HG03457 (cell line): ENCODE measurements around the gene MAP3K14.

Source experiments
- ATAC-seq: cut with Tn5 transposase; IDR thresholded peaks from one replicate; pipeline ENCODE4 v1.9.1; 2021; ENCODE audit warnings: moderate number of reproducible peaks; ENCODE audit not compliant: unreplicated experiment

Gene MAP3K14

GRCh38 chr17:45284176-45285140 lies 32.4 kb downstream of the MAP3K14 start:
- ATAC-seq: no peak

DNA sequence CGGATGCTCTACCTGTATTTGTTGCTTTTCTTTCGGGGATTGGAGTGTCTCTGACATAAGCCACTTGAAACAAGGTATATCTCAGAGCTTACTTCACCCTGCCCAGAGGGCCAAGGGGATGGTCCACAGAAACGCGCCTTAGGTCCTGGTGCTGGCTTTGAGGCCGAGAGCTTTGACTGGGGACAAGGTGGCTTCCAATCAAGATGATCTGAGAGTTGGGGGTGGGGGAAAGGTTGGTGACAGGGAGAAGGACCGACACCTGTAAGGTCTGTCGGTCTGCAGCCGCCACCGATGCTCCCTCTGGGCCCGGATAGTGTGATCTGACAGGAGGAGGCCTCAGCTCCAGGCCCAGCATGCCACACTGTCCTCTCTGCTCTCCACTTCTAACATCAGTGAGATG lies 33.1 kb downstream of the MAP3K14 start:
- ATAC-seq: no peak

- no peak for ATAC-seq
Observed at GRCh38 chr17:45282683-45283644, 33.9 kb downstream of the MAP3K14 start.

DNA sequence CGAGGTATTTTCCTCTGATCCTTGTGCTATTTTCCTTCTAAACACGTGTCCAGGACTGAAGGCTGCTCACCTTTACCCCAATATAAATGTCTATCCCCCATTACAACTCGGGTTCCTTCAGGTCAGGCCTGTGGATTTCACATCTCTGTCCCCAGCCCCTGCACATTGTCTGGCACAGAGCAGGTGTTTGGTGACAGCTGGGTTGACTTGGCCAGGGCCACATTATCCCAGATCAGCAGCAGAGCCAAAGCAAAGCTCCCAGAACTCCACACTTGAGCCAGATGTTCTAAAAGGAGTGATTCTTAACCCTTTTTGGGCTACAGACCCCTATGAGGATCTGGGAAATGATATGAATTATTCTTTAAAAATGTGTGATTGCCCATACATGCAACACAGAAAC lies 36.9 kb downstream of the MAP3K14 start:
- no peak for ATAC-seq

- ATAC-seq: no peak
Observed at GRCh38 chr17:45277992-45278391, 38.8 kb downstream of the MAP3K14 start.

DNA sequence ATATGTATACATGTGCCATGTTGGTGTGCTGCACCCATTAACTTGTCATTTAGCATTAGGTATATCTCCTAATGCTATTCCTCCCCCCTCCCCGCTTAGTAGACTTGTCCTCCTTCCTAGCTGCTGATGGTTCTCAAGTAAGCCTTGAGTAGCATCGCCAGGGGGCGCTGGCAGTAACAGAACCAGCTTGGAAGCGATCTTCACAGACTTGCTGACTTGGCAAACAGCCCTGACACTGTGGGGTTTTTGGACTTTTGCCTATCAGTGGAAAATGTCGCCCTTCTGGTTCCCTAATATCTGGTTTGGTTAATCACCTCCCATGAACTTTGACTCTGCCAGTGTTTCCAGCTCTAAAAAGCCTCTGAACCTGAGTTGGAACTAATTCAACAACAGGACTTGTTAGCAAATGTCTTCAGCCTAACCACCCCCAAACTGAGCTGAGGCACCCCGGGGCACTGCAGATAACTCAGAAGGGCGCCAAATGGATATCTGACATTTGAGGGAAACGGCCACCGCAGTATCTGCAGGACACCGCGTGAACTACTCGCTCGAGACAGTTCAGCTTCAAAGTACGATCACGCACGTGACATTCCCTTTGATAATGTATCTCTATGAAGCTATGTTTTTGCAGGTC lies 39.5 kb downstream of the MAP3K14 start:
- ATAC-seq: no peak

DNA sequence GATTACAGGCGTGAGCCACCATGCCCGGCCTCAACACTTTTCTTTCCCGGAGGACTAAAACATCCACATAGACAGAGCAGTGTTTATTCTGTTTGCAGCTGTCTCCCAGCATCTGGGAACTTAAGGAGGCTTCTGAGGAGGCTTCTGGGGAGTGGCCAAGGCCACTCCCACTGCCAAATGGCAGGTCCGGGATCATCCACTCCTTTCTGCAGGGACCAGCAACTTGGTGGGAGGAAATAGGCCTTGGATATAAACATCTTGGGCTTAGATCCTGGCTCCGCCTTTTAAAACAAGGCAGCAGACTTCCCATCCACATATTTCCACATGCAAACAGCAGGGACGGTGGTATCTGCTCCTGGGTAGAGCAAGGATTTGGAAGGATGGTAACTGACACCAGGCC lies 40.8 kb downstream of the MAP3K14 start:
- no peak for ATAC-seq

DNA sequence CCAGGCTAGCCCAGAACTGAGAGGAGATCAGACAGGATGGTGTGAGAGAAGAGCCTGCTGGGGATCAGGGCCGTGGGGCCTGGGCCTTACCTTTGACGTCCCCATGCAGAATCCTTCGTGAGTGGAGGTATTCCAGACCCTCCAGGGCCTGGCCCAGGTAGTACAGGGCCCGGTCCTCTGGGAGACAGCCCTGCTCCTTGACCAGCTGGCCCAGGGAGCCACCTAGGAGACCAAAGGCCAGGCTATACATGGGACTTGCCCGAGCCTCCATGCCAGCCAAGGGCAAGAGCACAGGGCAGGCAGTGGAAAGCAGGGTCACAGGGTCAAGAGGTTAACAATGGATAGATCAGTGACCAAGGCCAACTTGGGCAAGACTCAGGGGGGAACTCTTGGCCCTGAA lies 42.8 kb downstream of the MAP3K14 start:
- ATAC-seq: no peak

GRCh38 chr17:45273551-45273957 lies 43.3 kb downstream of the MAP3K14 start:
- ATAC-seq: no peak

DNA sequence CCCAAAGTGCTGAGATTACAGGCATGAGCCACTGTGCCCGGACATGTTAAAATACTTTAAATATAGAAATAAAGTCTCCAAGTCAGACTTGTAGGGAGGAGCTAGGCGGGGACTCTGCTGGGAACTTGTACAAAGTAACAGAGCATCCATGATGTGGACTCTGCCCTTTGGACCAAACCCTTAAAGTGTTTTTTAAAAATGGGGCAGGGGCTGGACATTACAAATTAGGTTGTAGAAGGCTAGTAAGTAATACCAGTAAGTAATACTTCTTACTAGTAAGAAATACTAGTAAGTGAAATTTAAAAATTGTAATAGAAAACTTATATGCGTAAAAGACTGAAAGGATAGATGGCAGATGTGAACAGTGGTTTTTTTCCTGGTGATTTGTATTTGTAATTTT lies 45.2 kb downstream of the MAP3K14 start:
- ATAC-seq: no peak

DNA sequence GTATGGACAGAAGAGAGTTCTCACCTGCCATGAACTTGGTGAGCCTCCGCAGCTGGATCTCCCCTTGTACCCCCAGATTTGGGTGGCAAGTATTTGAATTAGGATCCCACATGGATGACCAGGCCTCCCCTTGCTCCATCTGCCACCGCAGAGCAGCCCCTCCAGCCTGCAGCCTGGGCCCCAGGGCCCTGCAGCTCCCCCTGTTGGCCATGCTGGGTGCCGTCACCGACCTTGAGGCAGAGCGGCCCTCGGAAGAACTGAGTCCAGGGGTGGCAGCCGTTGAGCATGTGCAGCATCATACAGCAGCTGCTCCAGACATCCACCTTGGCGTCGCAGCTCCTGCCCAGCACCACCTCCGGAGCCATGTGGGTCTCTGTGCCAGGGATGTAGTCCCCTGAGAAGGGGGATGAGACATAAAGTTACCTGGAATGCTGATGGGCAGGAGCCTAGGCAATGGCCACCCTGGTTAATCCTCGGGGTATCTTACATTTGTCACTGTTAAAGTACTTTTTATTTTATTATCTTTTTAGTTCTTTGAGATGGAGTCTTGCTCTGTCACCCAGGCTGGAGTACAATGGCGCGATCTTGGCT lies 45.9 kb downstream of the MAP3K14 start:
- no peak for ATAC-seq

DNA sequence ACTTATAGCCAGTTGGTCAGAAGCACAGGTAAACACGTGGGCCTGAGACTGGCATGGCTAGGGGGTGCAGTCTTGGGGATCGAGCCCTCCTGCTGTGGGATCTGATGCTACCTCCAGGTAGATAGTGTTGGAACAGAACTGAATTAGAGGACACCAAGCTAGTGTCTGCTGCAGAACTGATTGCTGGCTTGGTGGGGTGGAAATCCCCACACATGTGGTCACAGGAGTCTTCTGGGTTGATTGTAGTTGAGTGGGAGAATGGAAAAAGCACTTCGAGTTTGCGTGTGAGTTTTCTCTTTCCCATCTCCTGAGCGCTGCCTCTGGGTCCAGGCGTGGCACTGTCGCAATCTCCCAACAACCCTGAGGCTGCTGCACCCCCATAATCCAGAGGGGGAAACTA lies 46.9 kb downstream of the MAP3K14 start:
- no peak for ATAC-seq

DNA sequence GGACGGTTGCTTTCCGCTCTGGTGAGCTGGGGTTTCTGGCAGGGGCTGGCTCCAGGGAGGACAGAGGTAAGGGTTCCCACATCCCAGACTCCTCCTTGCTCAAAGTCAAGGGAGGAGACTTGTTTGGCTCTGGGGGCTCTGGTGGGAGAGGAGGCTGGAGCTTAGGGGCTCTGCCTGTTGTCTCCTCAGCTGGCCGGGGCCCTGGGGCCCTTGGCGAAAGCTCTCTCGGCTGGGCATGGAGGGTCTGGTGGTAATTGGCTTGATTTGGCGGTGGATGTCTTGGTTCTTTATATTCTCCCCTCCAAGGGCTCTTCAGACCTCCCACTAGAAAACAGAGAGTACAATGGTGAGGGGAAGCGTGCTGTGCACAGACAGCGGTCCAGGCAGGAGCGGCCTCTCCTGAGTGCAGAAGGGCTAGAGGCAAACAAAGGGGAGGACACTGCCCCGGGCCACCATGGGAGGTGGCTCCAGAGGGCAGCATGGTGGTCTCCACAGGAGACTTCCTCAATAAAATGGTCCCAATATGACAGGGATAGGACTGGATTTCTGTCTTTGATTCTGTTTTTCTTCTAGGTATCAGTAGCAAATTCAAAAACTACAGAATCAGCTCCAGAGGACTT lies 49.3 kb downstream of the MAP3K14 start:
- no peak for ATAC-seq

- no peak for ATAC-seq
Observed at GRCh38 chr17:45266372-45266926, 50.4 kb downstream of the MAP3K14 start.

DNA sequence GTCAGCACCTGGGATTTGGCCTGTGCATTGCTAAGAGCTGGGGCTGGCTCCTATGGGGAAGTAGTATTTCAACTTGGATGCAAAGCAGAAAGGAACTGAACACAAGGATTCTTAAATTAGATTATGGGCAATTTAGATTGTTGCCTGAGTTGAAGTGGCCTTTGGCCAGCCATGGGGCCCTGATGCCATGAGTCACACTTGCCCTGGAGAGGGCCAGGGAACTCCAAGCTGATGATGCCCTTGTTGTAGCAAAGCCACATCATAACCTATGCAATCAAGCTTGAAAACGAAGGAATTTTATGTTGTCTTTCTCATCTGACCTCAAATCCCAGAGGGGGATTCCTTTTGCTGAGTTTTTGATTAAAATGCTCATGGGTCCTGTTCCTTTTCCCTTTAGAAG lies 51.0 kb downstream of the MAP3K14 start:
- no peak for ATAC-seq

DNA sequence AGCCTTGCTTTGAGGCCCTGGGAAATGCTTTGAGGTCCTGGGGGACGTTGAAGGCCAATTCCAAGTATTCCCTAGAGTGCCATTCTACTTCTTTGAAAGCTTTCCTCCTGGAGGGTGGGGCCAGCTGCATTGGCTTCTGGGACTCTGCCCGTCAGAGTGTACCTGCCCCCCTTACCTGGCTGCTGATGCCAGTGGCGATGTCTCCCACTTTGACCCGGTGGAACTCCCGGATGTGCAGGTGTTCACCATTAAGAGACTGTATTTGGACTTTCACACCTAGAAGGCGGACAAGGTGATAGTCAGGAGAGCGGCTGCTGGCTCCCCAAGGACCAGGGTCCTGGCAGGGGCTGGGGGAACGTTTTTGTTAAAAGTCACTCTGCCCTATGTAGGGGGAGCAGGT lies 51.8 kb downstream of the MAP3K14 start:
- no peak for ATAC-seq

DNA sequence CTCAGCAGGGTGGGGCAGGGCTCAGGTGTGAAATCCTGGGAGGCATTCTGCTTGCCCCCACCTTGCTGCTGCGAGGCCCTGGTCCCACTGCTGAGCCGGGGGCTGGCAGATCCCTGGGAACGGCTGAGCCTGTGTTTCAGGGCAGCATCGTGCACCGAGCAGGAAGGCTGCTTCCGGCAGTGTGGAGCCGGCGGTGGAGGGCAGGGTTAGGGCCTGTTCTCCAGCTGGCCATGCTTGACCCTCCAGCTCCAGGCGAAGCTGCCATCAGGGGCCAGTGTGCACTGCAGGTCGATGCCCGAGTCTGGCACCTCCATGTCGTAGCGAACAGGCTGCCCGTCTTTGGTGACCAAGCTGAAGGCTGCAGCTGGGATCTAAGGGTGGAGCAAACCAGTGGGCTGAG lies 52.4 kb downstream of the MAP3K14 start:
- ATAC-seq: no peak

DNA sequence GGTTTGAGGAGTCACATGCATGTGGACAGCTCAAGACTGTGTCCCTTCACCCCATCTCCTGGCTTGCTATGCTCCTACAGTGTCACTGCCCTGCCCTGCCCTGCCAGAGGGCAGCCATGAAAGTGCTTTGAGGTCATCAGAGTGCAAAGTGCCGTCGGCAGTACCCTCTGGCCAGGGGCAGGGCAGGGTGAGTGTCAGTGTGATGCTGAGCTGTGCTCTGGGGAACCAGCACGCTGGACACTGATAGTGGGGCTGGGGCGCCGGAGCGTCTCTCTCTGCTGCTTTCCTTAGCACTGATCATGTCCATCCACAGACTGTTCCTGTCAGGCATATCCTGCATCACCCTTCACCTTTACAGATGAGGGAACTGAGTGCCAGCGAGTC lies 53.4 kb downstream of the MAP3K14 start:
- no peak for ATAC-seq

- ATAC-seq: no peak
Observed at GRCh38 chr17:45262516-45263476, 54.0 kb downstream of the MAP3K14 start.
